SU-DHL-6 (cell line): Measurements from ENCODE around the gene RPS6KA5.

Experiments
- CTCF ChIP-seq: fragments of 200-600 bp; sonication (generic); IDR thresholded peaks from one replicate; pipeline ENCODE4 v1.5.1; 2017; ENCODE audit warnings: antibody characterized with exemption, mild to moderate bottlenecking, low read length, moderate library complexity; ENCODE audit not compliant: insufficient read depth, poor library complexity, severe bottlenecking
- EZH2phosphoT487 ChIP-seq: fragments of 200-600 bp; sonication (generic), shearing (Covaris generic); conservative IDR thresholded peaks from 2 replicates; pipeline ENCODE4 v1.6.1; 2018; ENCODE audit warnings: mild to moderate bottlenecking, antibody characterized with exemption, low read length, moderate library complexity, mixed read lengths

- no peak for TF ChIP-seq CTCF
- no peak for TF ChIP-seq EZH2phosphoT487
These were observed 34.3 kb upstream of the RPS6KA5 start for GRCh38 chr14:91094772-91095171.
